HG03558 (cell line): ENCODE measurements around the gene ENTPD5.

Source experiments
- ATAC-seq: cut with Tn5 transposase; IDR thresholded peaks from one replicate; pipeline ENCODE4 v1.9.1; 2021; ENCODE audit warnings: moderate number of reproducible peaks; ENCODE audit not compliant: unreplicated experiment; ENCODE audit errors: extremely low read depth

ENTPD5 gene

GRCh38 chr14:74018586-74019407 lies at the start of gene ENTPD5, which contains the start of gene BBOF1:
ENTPD5 (minus strand) TSS chr14:74019288; CDS start chr14:73988102, 31,186 bp downstream.
BBOF1 (plus strand) TSS chr14:74019349; CDS start chr14:74019479, 130 bp downstream.
- ATAC-seq, result peak; percentile 69

GRCh38 chr14:74065746-74066575 lies 46.9 kb upstream of the ENTPD5 start:
- ATAC-seq, result no peak

GRCh38 chr14:74064883-74065282 lies 45.8 kb upstream of the ENTPD5 start:
- ATAC-seq, result no peak

- ATAC-seq, result no peak
These were observed 45.3 kb upstream of the ENTPD5 start for GRCh38 chr14:74064426-74064825.

GRCh38 chr14:74062809-74063150 lies 43.7 kb upstream of the ENTPD5 start:
- ATAC-seq, result no peak

- no peak for ATAC-seq
These were observed 30.9 kb upstream of the ENTPD5 start for GRCh38 chr14:74049876-74050495.

GRCh38 chr14:74048281-74048680 lies 29.2 kb upstream of the ENTPD5 start:
- no peak for ATAC-seq

GRCh38 chr14:74045522-74045921 lies 26.4 kb upstream of the ENTPD5 start:
- ATAC-seq, result no peak

- no peak for ATAC-seq
These were observed 23.2 kb upstream of the ENTPD5 start for GRCh38 chr14:74042296-74042695.

- ATAC-seq, result no peak
These were observed 19.2 kb upstream of the ENTPD5 start for GRCh38 chr14:74038020-74038859.

- no peak for ATAC-seq
These were observed 16.5 kb upstream of the ENTPD5 start for GRCh38 chr14:74035556-74035955.

GRCh38 chr14:74034572-74034971 lies 15.5 kb upstream of the ENTPD5 start:
- ATAC-seq, result no peak

GRCh38 chr14:74029136-74029535 lies 10.0 kb upstream of the ENTPD5 start:
- no peak for ATAC-seq

- ATAC-seq, result no peak
These were observed 3.3 kb upstream of the ENTPD5 start for GRCh38 chr14:74022346-74022745.

GRCh38 chr14:74019408-74020137 lies 485 bp upstream of the ENTPD5 start:
- no peak for ATAC-seq

- no peak for ATAC-seq
These were observed 908 bp downstream of the ENTPD5 start for GRCh38 chr14:74018174-74018585.

GRCh38 chr14:74015963-74016362 lies 3.1 kb downstream of the ENTPD5 start:
- no peak for ATAC-seq

GRCh38 chr14:74015176-74015575 lies 3.9 kb downstream of the ENTPD5 start:
- no peak for ATAC-seq

GRCh38 chr14:74014299-74014698 lies 4.8 kb downstream of the ENTPD5 start:
- ATAC-seq, result no peak
